SK-N-SH treated with all-trans-retinoic acid at 6 μM for 48 hours (cell line): ENCODE data around the gene C12orf54.

ENCODE experiments used
- RARB ChIP-seq: fragments of 250-450 bp; sonication (Bioruptor Pico); IDR thresholded peaks from 2 replicates; pipeline ENCODE4 v1.8.0; 2021; ENCODE audit warnings: mild to moderate bottlenecking, moderate library complexity
- ZFP30 ChIP-seq: fragments of 450-650 bp; formaldehyde crosslinking; IDR thresholded peaks from 2 replicates; pipeline ENCODE4 v1.5.0; 2022; ENCODE audit warnings: mild to moderate bottlenecking, moderate library complexity

DNA sequence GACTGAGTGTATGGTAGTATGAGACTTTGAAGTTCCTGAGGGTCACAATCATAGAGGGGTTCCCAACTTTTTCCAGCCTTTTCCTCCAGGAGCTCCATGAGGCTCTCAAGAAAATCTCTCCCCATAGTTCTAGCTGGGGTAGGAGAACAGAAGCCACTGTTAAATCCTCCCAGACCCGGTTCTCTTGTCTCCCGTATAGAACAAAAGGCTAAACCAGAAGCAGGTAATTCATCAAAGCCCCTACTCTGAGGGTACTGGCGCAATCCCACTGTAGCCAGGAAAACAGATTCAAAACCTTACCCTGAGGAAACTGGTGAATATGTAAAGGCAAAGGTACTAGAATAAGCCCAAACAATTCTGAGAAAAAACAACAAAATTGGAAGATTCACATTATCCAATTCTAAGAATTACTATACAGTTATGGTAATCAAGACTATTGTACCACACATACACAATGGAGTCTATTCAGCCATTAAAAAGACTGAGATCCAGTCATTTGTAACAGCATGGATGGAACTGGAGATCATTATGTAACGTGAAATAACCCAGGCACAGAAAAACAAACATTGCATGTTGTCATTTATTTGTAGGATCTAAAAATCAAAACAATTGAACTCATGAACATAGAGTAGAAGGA is 63.7 kb downstream of the C12orf54 start:
- TF ChIP-seq RARB (CRISPR knock-in tag) (no peak), ZFP30 (CRISPR knock-in tag) (no peak)
